H1 (cell line): ENCODE measurements around the gene SYT14. TPM values are rescaled to one million over a fixed set of nuclear protein-coding genes. Genes with fewer than 3 reads are reported as not detected.

Source experiments
- CTCF ChIA-PET: fragments of 300-600 bp; sonication (Branson Sonifier 250); formaldehyde crosslinking; loops from one replicate; lab custom pipeline; 2021; ENCODE audit not compliant: partially characterized antibody; lab: Charles Lee
- POLR2A ChIA-PET: fragments of 300-600 bp; sonication (Branson Sonifier 250); formaldehyde crosslinking; loops from one replicate; lab custom pipeline; 2021; ENCODE audit warnings: inconsistent platforms; ENCODE audit not compliant: partially characterized antibody; lab: Charles Lee
- DNase-seq, 2 experiments: peaks; one replicate each; pipeline versions ENCODE4 v3.0.0 to v3.0.0-alpha.2; 2010 to 2022; ENCODE audit warnings: low spot score in 2 of 2, low read depth in 1 of 2, mixed read lengths in 1 of 2
- FAIRE-seq: peaks from 2 replicates; lab custom pipeline; 2011; peaks lifted over from hg19 to GRCh38; lab: Jason Lieb, UNC
- H2AFZ ChIP-seq: 2 replicates; pipeline ENCODE4 v1.8.1; 2012; ENCODE audit warnings: low read length, inconsistent platforms
- H2AK5ac ChIP-seq: 2 replicates; pipeline ENCODE4 v1.6.1; 2013; ENCODE audit warnings: low read depth, low read length
- H2BK120ac ChIP-seq: replicated peaks from 2 replicates; pipeline ENCODE3; 2013; ENCODE audit warnings: low read depth, low read length, inconsistent platforms
- H2BK12ac ChIP-seq: 2 replicates; pipeline ENCODE4 v1.6.1; 2013; ENCODE audit warnings: low read depth, low read length
- H2BK15ac ChIP-seq: 2 replicates; pipeline ENCODE4 v1.6.1; 2013; ENCODE audit warnings: low read length
- H2BK20ac ChIP-seq: 2 replicates; pipeline ENCODE4 v1.6.1; 2013; ENCODE audit warnings: low read length
- H2BK5ac ChIP-seq: 2 replicates; pipeline ENCODE4 v1.6.1; 2013; ENCODE audit warnings: low read depth, low read length
- H3K14ac ChIP-seq: 2 replicates; pipeline ENCODE4 v1.6.1; 2013; ENCODE audit warnings: inconsistent platforms; ENCODE audit not compliant: insufficient read length
- H3K18ac ChIP-seq: 2 replicates; pipeline ENCODE4 v1.6.1; 2013; ENCODE audit warnings: low read length; ENCODE audit errors: extremely low read depth
- H3K23ac ChIP-seq: 2 replicates; pipeline ENCODE4 v1.6.1; 2013; ENCODE audit warnings: inconsistent platforms; ENCODE audit not compliant: insufficient read length
- H3K23me2 ChIP-seq: 2 replicates; pipeline ENCODE4 v1.6.1; 2013; ENCODE audit warnings: low read depth, low read length
- H3K27ac ChIP-seq: 2 replicates; pipeline ENCODE4 v1.6.1; 2011; ENCODE audit warnings: low read depth, low read length, inconsistent platforms
- H3K27me3 ChIP-seq, 4 experiments: replicated peaks in 1 of 4; 1 replicate in 1 of 4; 2 replicates in 3 of 4; pipeline versions ENCODE4 v1.6.1 to v1.8.1; 2011 to 2013; ENCODE audit warnings: low read length in 3 of 4, mild to moderate bottlenecking in 3 of 4, inconsistent platforms in 2 of 4, mixed read lengths in 2 of 4, moderate library complexity in 1 of 4; ENCODE audit not compliant: control insufficient read depth in 3 of 4, insufficient read depth in 3 of 4; ENCODE audit errors: extremely low read depth in 1 of 4
- H3K36me3 ChIP-seq, 4 experiments: 2 replicates each; pipeline versions ENCODE4 v1.6.1 to v1.8.1; 2011 to 2013; ENCODE audit warnings: mild to moderate bottlenecking in 4 of 4, low read length in 3 of 4, moderate library complexity in 2 of 4, control low read depth in 1 of 4, inconsistent platforms in 1 of 4; ENCODE audit not compliant: insufficient read depth in 4 of 4, control insufficient read depth in 2 of 4
- H3K4ac ChIP-seq: replicated peaks from 2 replicates; pipeline ENCODE3; 2013; ENCODE audit warnings: low read length, low read depth, mixed read lengths, inconsistent platforms; ENCODE audit not compliant: insufficient read length
- H3K4me1 ChIP-seq, 4 experiments: replicated peaks in 1 of 4; 1 replicate in 1 of 4; 2 replicates in 3 of 4; pipeline versions ENCODE4 v1.6.1 to v1.8.1; 2011 to 2013; ENCODE audit warnings: low read length in 3 of 4, inconsistent platforms in 2 of 4, mixed read lengths in 1 of 4; ENCODE audit not compliant: insufficient read depth in 4 of 4, control insufficient read depth in 3 of 4
- H3K4me2 ChIP-seq, 2 experiments: 2 replicates each; pipeline versions ENCODE4 v1.6.1 to v1.8.1; 2011 to 2013; ENCODE audit warnings: low read depth in 2 of 2, low read length in 2 of 2, control low read depth in 1 of 2, inconsistent platforms in 1 of 2, mild to moderate bottlenecking in 1 of 2; ENCODE audit not compliant: insufficient read depth in 1 of 2
- H3K4me3 ChIP-seq, 4 experiments: fragments of 200-600, 300-600 bp in 1 of 4; sonication (generic), shearing (Covaris generic), sonication (Bioruptor Twin) in 1 of 4; 2 replicates each; pipeline versions ENCODE4 v1.5.1 to v1.8.1; 2011 to 2016; ENCODE audit warnings: low read length in 4 of 4, low read depth in 3 of 4, control low read depth in 2 of 4, inconsistent platforms in 2 of 4, mild to moderate bottlenecking in 2 of 4, mixed read lengths in 1 of 4, moderate library complexity in 1 of 4; ENCODE audit not compliant: insufficient read depth in 2 of 4; ENCODE audit errors: extremely low read depth in 1 of 4
- H3K56ac ChIP-seq: replicated peaks from 2 replicates; pipeline ENCODE3; 2013; ENCODE audit warnings: low read depth, mild to moderate bottlenecking, mixed read lengths, low read length, inconsistent platforms; ENCODE audit not compliant: insufficient read length
- H3K79me1 ChIP-seq: 2 replicates; pipeline ENCODE4 v1.6.1; 2013; ENCODE audit warnings: low read depth, low read length, control low read depth
- H3K79me2 ChIP-seq, 2 experiments: 2 replicates each; pipeline versions ENCODE4 v1.6.1 to v1.8.1; 2012 to 2013; ENCODE audit warnings: low read length in 2 of 2, mild to moderate bottlenecking in 2 of 2, inconsistent platforms in 1 of 2; ENCODE audit not compliant: insufficient read depth in 2 of 2, control insufficient read depth in 1 of 2
- H3K9ac ChIP-seq, 4 experiments: replicated peaks in 1 of 4; 1 replicate in 1 of 4; 2 replicates in 3 of 4; pipeline versions ENCODE4 v1.6.1 to v1.8.1; 2011 to 2013; ENCODE audit warnings: low read depth in 3 of 4, low read length in 3 of 4, control low read depth in 2 of 4, mild to moderate bottlenecking in 2 of 4, moderate library complexity in 2 of 4, inconsistent platforms in 1 of 4; ENCODE audit errors: extremely low read depth in 1 of 4
- H3K9me3 ChIP-seq, 2 experiments: 2 replicates each; pipeline versions ENCODE4 v1.6.1 to v1.8.1; 2012 to 2013; ENCODE audit warnings: mild to moderate bottlenecking in 2 of 2, moderate library complexity in 2 of 2, control low read depth in 1 of 2, inconsistent platforms in 1 of 2, low read depth in 1 of 2, low read length in 1 of 2, mixed read lengths in 1 of 2; ENCODE audit not compliant: insufficient read depth in 2 of 2
- H4K20me1 ChIP-seq, 2 experiments: replicated peaks in 1 of 2; 2 replicates each; pipeline versions ENCODE3 to v1.8.1; 2011 to 2013; ENCODE audit warnings: inconsistent platforms in 2 of 2, low read length in 2 of 2, mild to moderate bottlenecking in 1 of 2; ENCODE audit not compliant: insufficient read depth in 2 of 2, control insufficient read depth in 1 of 2
- H4K5ac ChIP-seq: 2 replicates; pipeline ENCODE4 v1.6.1; 2013; ENCODE audit warnings: low read length, low read depth, mixed read lengths, inconsistent platforms; ENCODE audit not compliant: insufficient read length
- H4K8ac ChIP-seq: 2 replicates; pipeline ENCODE4 v1.8.0; 2013; ENCODE audit warnings: mild to moderate bottlenecking, moderate library complexity, low read length, inconsistent platforms; ENCODE audit not compliant: insufficient read depth; ENCODE audit errors: extremely low read depth
- H4K91ac ChIP-seq: replicated peaks from 2 replicates; pipeline ENCODE3; 2013; ENCODE audit warnings: low read length, mixed read lengths, inconsistent platforms; ENCODE audit not compliant: insufficient read length
- BCL11A ChIP-seq, 2 experiments: IDR thresholded peaks; one replicate each; pipeline ENCODE4 v1.6.1; 2011; ENCODE audit warnings: low read depth in 2 of 2, low read length in 2 of 2, mild to moderate bottlenecking in 2 of 2
- CHD1 ChIP-seq: IDR thresholded peaks from 2 replicates; pipeline ENCODE4 v1.6.1; 2012; ENCODE audit warnings: low read depth, low read length, improper control_type of control experiment
- EGR1 ChIP-seq: IDR thresholded peaks from 2 replicates; pipeline ENCODE4 v1.6.1; 2011; ENCODE audit warnings: low read depth, low read length, borderline replicate concordance
- EP300 ChIP-seq, 2 experiments: IDR thresholded peaks; 1 replicate in 1 of 2; 2 replicates in 1 of 2; pipeline ENCODE4 v1.6.1; 2011 to 2012; ENCODE audit warnings: low read depth in 2 of 2, low read length in 2 of 2, mild to moderate bottlenecking in 2 of 2, borderline replicate concordance in 1 of 2, inconsistent platforms in 1 of 2, moderate library complexity in 1 of 2
- KDM4A ChIP-seq: IDR thresholded peaks from one replicate; pipeline ENCODE4 v1.7.1; 2012; ENCODE audit warnings: low read depth, mild to moderate bottlenecking, moderate library complexity, low read length, inconsistent platforms; ENCODE audit not compliant: severe bottlenecking
- POU5F1 ChIP-seq: IDR thresholded peaks from 2 replicates; pipeline ENCODE4 v1.6.1; 2011; ENCODE audit warnings: low read depth, mild to moderate bottlenecking, low read length, moderate library complexity
- RAD21 ChIP-seq, 2 experiments: IDR thresholded peaks in 1 of 2; conservative IDR thresholded peaks in 1 of 2; 2 replicates each; pipeline ENCODE4 v1.6.1; 2011; ENCODE audit warnings: low read depth in 2 of 2, low read length in 2 of 2, improper control_type of control experiment in 1 of 2, inconsistent platforms in 1 of 2, mild to moderate bottlenecking in 1 of 2, moderate library complexity in 1 of 2
- RXRA ChIP-seq: IDR thresholded peaks from 2 replicates; pipeline ENCODE4 v1.6.1; 2011; ENCODE audit warnings: low read depth, mild to moderate bottlenecking, low read length, moderate library complexity; ENCODE audit not compliant: insufficient read depth
- SIRT6 ChIP-seq: IDR thresholded peaks from one replicate; pipeline ENCODE4 v1.7.1; 2012; ENCODE audit warnings: low read length, inconsistent platforms
- TAF7 ChIP-seq: optimal IDR thresholded peaks from 2 replicates; pipeline ENCODE3; 2011; ENCODE audit warnings: low read depth, mild to moderate bottlenecking, inconsistent platforms, low read length, moderate library complexity, borderline replicate concordance
- TBP ChIP-seq: IDR thresholded peaks from 2 replicates; pipeline ENCODE4 v1.6.1; 2011; ENCODE audit warnings: low read depth, low read length, improper control_type of control experiment
- ZNF274 ChIP-seq: IDR thresholded peaks from 2 replicates; pipeline ENCODE4 v1.7.0; 2012; ENCODE audit warnings: low read length, borderline replicate concordance; ENCODE audit errors: extremely low read depth
- WGBS, 2 experiments: shearing (Covaris generic) in 1 of 2; methylation state at CpG; one replicate each; pipeline versions ENCODE4 v1.1.6 to v1.1.7; 2013 to 2015; ENCODE audit warnings: low lambda C conversion rate in 2 of 2, mixed read lengths in 2 of 2, inconsistent platforms in 1 of 2, low coverage in 1 of 2, missing lambda C conversion rate in 1 of 2; ENCODE audit not compliant: insufficient replicate concordance in 2 of 2, insufficient coverage in 1 of 2, insufficient read length in 1 of 2; ENCODE audit errors: extremely low coverage in 1 of 2, missing lambda C conversion rate in 1 of 2; 5-methylcytosine and 5-hydroxymethylcytosine counted together
- polyA plus RNA-seq, 7 experiments: library from polyadenylated mRNA; depleted of rRNA in 3 of 7; stranded (reverse) in 5 of 7; unstranded in 2 of 7; fragments of >200 nt in 5 of 7; fragments of 200-250 nt in 2 of 7; gene quantifications; 1 replicate in 5 of 7; 2 replicates in 1 of 7; 4 replicates in 1 of 7; pipeline versions ENCODE4 v1.2.1 to v1.2.3, GENCODE V29; 2011 to 2013; ENCODE audit warnings: missing spikeins in 2 of 7, mixed read lengths in 2 of 7
- total RNA-seq: library from RNA; stranded (reverse); fragmentation: NEBNext Ultra II Directional; extraction: Animal tissue kit (Norgen Biotek cat#: 25700); gene quantifications from 2 replicates; pipeline ENCODE4 v1.2.1, GENCODE V29; 2021
- TF ChIP-seq, protein P1 (sequence below): IDR thresholded peaks from 2 replicates; pipeline ENCODE4 v1.6.1; 2011; ENCODE audit warnings: low read length, improper control_type of control experiment

SYT14 gene
- total and polyA plus RNA-seq, 2 of the 8 experiments (the other 6 are each of a cell fraction or from before 2014, with no cell fraction given): 2.3 to 18.4 TPM

DNA sequence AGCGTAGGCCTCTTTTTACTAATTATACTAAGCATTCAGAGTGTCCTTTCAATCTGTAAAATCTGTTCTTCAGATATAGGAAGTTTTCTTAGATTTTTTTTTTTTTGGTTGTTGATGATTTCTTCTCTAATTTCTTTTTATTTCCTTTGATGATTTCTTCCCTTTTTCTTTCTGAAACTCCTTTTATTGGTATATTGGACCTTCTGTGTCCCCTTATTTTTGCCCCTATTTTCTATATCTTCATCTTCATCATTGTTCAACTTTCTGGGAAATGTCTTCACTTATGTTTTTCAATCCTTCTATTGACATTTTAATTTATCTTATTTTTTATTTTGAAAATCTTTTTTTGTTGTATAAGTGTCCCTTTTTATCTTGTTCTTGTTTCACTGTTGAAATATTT, 17.2 kb upstream of the SYT14 start:
- Histone ChIP-seq H3K36me3 (no peaks in the 10 kb centered on the region), H3K23ac (no peak overlapping the region), H2AK5ac (no peak overlapping the region), H3K79me1 (no peaks in the 10 kb centered on the region), H4K91ac (no peak overlapping the region), H2BK15ac (no peak overlapping the region), H4K8ac (no peak overlapping the region), H4K5ac (no peak overlapping the region), H3K27me3 (no peaks in the 10 kb centered on the region), H3K9ac (no peak overlapping the region), H2BK20ac (no peak overlapping the region), H3K27ac (no peak overlapping the region), H3K4me2 (no peak overlapping the region), H3K4ac (no peak overlapping the region), H3K23me2 (no peaks in the 10 kb centered on the region), H4K20me1 (no peaks in the 10 kb centered on the region), H2BK12ac (no peak overlapping the region), H2BK5ac (no peak overlapping the region), H3K9me3 (peaks cover 0 to 3% of the 10 kb centered on the region in 2 experiments; a peak in 1 of 4 replicates), H3K14ac (no peak overlapping the region), H2BK120ac (no peak overlapping the region), H3K79me2 (no peaks in the 10 kb centered on the region), H3K4me3 (no peak overlapping the region), H2AFZ (no peak overlapping the region), H3K18ac (no peak overlapping the region), H3K4me1 (no peaks in the 10 kb centered on the region), H3K56ac (no peak overlapping the region)
- ChIA-PET POLR2A (no interaction called here), CTCF (interaction anchor here (1.3 to 2.0 kb wide), 3 partner anchors 21 to 97 kb away, joined by 3 to 6 read pairs (median 4); no protein-coding TSS in a partner anchor)
- FAIRE-seq (no peak), DNase-seq (no peak)
- 92% methylated on average over 1 of the region's 1 CpG; no CpG with 5 or more reads in 1 of the 2 experiments for WGBS, 2 experiments
- TF ChIP-seq CHD1 (no peak), EGR1 (no peak), BCL11A (IDR thresholded peaks at IDR 0.05; ENCODE audit: low read depth in 2 of 2, low read length in 2 of 2) (no peak), SIRT6 (no peak), TAF7 (no peak), RXRA (no peak), POU5F1 (no peak), KDM4A (no peak), ZNF274 (no peak), RAD21 (IDR thresholded peaks at IDR 0.05 in 1 of 2, conservative IDR thresholded peaks at IDR 0.05 in 1 of 2; ENCODE audit: low read depth in 2 of 2, low read length in 2 of 2) (no peak), TBP (no peak), EP300 (IDR thresholded peaks at IDR 0.05; ENCODE audit: borderline replicate concordance in 1 of 2, low read depth in 2 of 2, low read length in 2 of 2) (no peak)
- TF ChIP-seq, protein P1, sequence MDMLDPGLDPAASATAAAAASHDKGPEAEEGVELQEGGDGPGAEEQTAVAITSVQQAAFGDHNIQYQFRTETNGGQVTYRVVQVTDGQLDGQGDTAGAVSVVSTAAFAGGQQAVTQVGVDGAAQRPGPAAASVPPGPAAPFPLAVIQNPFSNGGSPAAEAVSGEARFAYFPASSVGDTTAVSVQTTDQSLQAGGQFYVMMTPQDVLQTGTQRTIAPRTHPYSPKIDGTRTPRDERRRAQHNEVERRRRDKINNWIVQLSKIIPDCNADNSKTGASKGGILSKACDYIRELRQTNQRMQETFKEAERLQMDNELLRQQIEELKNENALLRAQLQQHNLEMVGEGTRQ: no peak
